BLaER1 (cell line): ENCODE data around the gene PIP5K1B.
A peak's percentile ranks its signal among the peaks of the same experiment; 100 is the strongest.

Source experiments
- H3K27ac ChIP-seq: shearing (Covaris generic); formaldehyde crosslinking; 2 replicates; pipeline ENCODE4 v1.8.1; 2022
- H3K27me3 ChIP-seq: shearing (Covaris generic); formaldehyde crosslinking; 2 replicates; pipeline ENCODE4 v1.8.1; 2022
- H3K36me3 ChIP-seq: shearing (Covaris generic); formaldehyde crosslinking; 2 replicates; pipeline ENCODE4 v1.8.1; 2022
- H3K4me1 ChIP-seq: shearing (Covaris generic); formaldehyde crosslinking; 2 replicates; pipeline ENCODE4 v1.8.1; 2022
- H3K4me2 ChIP-seq: shearing (Covaris generic); formaldehyde crosslinking; 2 replicates; pipeline ENCODE4 v1.8.1; 2022
- H3K4me3 ChIP-seq: shearing (Covaris generic); formaldehyde crosslinking; 2 replicates; pipeline ENCODE4 v1.8.1; 2022
- H3K9ac ChIP-seq: shearing (Covaris generic); formaldehyde crosslinking; 2 replicates; pipeline ENCODE4 v1.8.1; 2022
- H3K9me3 ChIP-seq: shearing (Covaris generic); formaldehyde crosslinking; 2 replicates; pipeline ENCODE4 v1.8.1; 2022
- H4K20me1 ChIP-seq: shearing (Covaris generic); formaldehyde crosslinking; 2 replicates; pipeline ENCODE4 v1.8.1; 2022
- Cebpa-rat ChIP-seq: shearing (Covaris generic); IDR thresholded peaks from 2 replicates; pipeline ENCODE4 v1.8.1; 2022

The PIP5K1B gene

GRCh38 chr9:69016191-69017096 lies 311.4 kb downstream of the PIP5K1B start:
- Histone ChIP-seq H3K36me3 (no peaks in the 10 kb centered on the region), H3K27ac (no peak overlapping the region), H3K4me3 (no peak overlapping the region), H3K9me3 (peaks cover 9% of the 10 kb centered on the region; the same call in 1 of the 2 replicates), H4K20me1 (no peaks in the 10 kb centered on the region), H3K27me3 (no peaks in the 10 kb centered on the region), H3K9ac (no peak overlapping the region), H3K4me1 (peaks cover 55% of the 10 kb centered on the region), H3K4me2 (no peak overlapping the region)
- TF ChIP-seq Cebpa-rat, result no peak

- Histone ChIP-seq H3K4me3 (no peak overlapping the region), H3K36me3 (no peaks in the 10 kb centered on the region), H4K20me1 (no peaks in the 10 kb centered on the region), H3K9ac (no peak overlapping the region), H3K27me3 (no peaks in the 10 kb centered on the region), H3K27ac (no peak overlapping the region), H3K4me1 (peaks cover 33% of the 10 kb centered on the region), H3K4me2 (peak overlapping the region; percentile 57; the same call in 1 of the 2 replicates), H3K9me3 (peaks cover 4% of the 10 kb centered on the region; the same call in 1 of the 2 replicates)
- no peak for TF ChIP-seq Cebpa-rat
Measured at GRCh38 chr9:69018737-69019136, 313.7 kb downstream of the PIP5K1B start.

GRCh38 chr9:69019808-69020207 lies 314.8 kb downstream of the PIP5K1B start:
- Histone ChIP-seq H3K27me3 (no peaks in the 10 kb centered on the region), H3K4me1 (peaks cover 33% of the 10 kb centered on the region), H3K9me3 (no peaks in the 10 kb centered on the region), H4K20me1 (no peaks in the 10 kb centered on the region), H3K36me3 (no peaks in the 10 kb centered on the region), H3K4me3 (no peak overlapping the region), H3K9ac (no peak overlapping the region), H3K27ac (no peak overlapping the region), H3K4me2 (peak overlapping the region; percentile 57; the same call in 1 of the 2 replicates)
- TF ChIP-seq Cebpa-rat, result no peak

- no peak for TF ChIP-seq Cebpa-rat
- Histone ChIP-seq H3K9me3 (no peaks in the 10 kb centered on the region), H3K27me3 (no peaks in the 10 kb centered on the region), H3K4me1 (peaks cover 33% of the 10 kb centered on the region), H3K27ac (no peak overlapping the region), H3K4me3 (no peak overlapping the region), H3K4me2 (peak overlapping the region; percentile 57; the same call in 1 of the 2 replicates), H4K20me1 (no peaks in the 10 kb centered on the region), H3K36me3 (no peaks in the 10 kb centered on the region), H3K9ac (no peak overlapping the region)
Measured at GRCh38 chr9:69020301-69021145, 315.5 kb downstream of the PIP5K1B start.

- Histone ChIP-seq H3K4me1 (peaks cover 35% of the 10 kb centered on the region), H3K27ac (no peak overlapping the region), H3K9ac (no peak overlapping the region), H4K20me1 (no peaks in the 10 kb centered on the region), H3K9me3 (no peaks in the 10 kb centered on the region), H3K36me3 (no peaks in the 10 kb centered on the region), H3K27me3 (no peaks in the 10 kb centered on the region), H3K4me3 (no peak overlapping the region), H3K4me2 (no peak overlapping the region)
- TF ChIP-seq Cebpa-rat, result no peak
Measured at GRCh38 chr9:69023650-69024049, 318.6 kb downstream of the PIP5K1B start.

- Histone ChIP-seq H3K36me3 (no peaks in the 10 kb centered on the region), H3K4me2 (peak overlapping the region; percentile 82), H3K4me3 (no peak overlapping the region), H3K9ac (no peak overlapping the region), H3K27me3 (no peaks in the 10 kb centered on the region), H3K27ac (no peak overlapping the region), H3K4me1 (peaks cover 45% of the 10 kb centered on the region), H4K20me1 (no peaks in the 10 kb centered on the region), H3K9me3 (peaks cover 8% of the 10 kb centered on the region)
- TF ChIP-seq Cebpa-rat, result no peak
Measured at GRCh38 chr9:69027355-69028097, 322.5 kb downstream of the PIP5K1B start.

GRCh38 chr9:69028754-69029153 lies 323.7 kb downstream of the PIP5K1B start:
- peaks cover 45% of the 10 kb centered on the region for H3K4me1 ChIP-seq
- no peaks in the 10 kb centered on the region for H3K36me3 ChIP-seq
- H3K27me3 ChIP-seq, result no peaks in the 10 kb centered on the region
- H3K4me2 ChIP-seq, result peak overlapping the region; percentile 82
- H4K20me1 ChIP-seq, result no peaks in the 10 kb centered on the region
- peak overlapping the region; percentile 62 for H3K27ac ChIP-seq
- H3K4me3 ChIP-seq, result no peak overlapping the region; the same call in 1 of the 2 replicates
- H3K9me3 ChIP-seq, result peaks cover 8% of the 10 kb centered on the region
- no peak for TF ChIP-seq Cebpa-rat
- H3K9ac ChIP-seq, result no peak overlapping the region

- Histone ChIP-seq H3K36me3 (no peaks in the 10 kb centered on the region), H3K4me1 (peaks cover 45% of the 10 kb centered on the region), H4K20me1 (no peaks in the 10 kb centered on the region), H3K4me3 (no peak overlapping the region), H3K9me3 (peaks cover 8% of the 10 kb centered on the region), H3K4me2 (peak overlapping the region; percentile 82; the same call in 1 of the 2 replicates), H3K27ac (no peak overlapping the region), H3K9ac (no peak overlapping the region), H3K27me3 (no peaks in the 10 kb centered on the region)
- TF ChIP-seq Cebpa-rat, result no peak
Measured at GRCh38 chr9:69029535-69029934, 324.5 kb downstream of the PIP5K1B start.
